Measurements from ENCODE around the gene MDM1.

MDM1 gene

GRCh38 chr12:68280240-68280639, 51.9 kb downstream of the MDM1 start:
- DNase-seq (ENCODE audit: low read depth in 1 of 2, low spot score in 1 of 2), result no peak

DNA sequence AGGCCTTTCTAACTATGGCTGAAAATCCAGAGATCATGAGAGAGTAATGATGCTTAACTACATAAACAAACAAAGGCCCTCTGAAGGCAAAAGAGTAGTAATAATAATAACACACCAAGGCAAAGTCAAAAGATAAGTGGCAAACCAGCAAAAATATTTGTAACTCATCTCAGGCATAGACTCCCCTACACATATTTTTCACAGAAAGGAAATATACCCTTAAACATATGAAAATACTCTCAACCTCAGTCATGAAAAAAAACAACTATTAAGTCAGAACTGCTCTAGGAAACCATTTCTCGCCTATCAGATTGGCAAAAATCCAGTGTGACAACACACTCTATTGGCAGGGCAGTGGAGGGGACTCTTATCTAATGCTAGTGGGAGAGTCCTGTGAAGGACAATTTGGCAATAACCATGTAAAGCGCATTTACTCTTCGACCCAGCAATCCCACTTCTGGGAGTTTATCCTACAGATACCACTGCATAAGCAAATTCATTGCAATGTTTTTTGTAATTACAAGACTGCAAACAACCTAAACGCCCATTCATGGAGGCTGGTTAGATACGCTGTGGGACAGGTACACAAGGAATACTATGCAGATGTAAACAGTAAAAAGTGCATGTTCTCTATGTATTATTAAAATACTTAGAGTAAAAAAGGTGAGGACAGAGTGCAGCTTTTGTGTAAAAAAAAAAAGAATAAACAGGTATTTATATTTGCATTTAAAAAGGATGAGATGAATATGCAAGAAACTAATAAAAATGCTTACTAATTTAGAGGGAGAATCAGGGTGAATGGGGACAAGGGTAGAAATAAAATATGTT, 52.7 kb downstream of the MDM1 start:
- no peak for DNase-seq (ENCODE audit: low read depth in 1 of 2, low spot score in 1 of 2)

GRCh38 chr12:68276402-68276930, 55.7 kb downstream of the MDM1 start:
- DNase-seq (ENCODE audit: low read depth in 1 of 2, low spot score in 1 of 2), result no peak

GRCh38 chr12:68272732-68273131, 59.4 kb downstream of the MDM1 start:
- no peak for DNase-seq (ENCODE audit: low read depth in 1 of 2, low spot score in 1 of 2)

DNA sequence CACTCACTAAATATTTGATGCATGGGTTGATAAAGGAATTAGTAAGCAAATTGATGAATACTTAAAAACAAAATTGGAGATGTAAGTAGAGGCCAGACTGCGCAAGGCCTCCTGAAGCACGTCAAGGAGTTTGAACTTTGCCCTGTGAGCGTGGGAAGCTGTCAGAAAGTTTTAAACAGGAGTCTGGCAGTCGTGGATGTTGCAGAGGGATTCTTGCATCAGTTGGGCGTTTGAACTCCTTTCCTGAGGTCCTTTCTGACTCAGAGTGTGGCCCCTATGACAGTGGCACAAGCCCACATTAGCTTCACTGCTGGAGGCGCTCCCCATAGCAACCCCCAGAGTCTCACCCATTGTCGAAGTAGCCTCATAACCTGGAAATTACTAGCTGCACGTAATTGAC, 60.8 kb downstream of the MDM1 start:
- no peak for DNase-seq (ENCODE audit: low read depth in 1 of 2, low spot score in 1 of 2)

DNA sequence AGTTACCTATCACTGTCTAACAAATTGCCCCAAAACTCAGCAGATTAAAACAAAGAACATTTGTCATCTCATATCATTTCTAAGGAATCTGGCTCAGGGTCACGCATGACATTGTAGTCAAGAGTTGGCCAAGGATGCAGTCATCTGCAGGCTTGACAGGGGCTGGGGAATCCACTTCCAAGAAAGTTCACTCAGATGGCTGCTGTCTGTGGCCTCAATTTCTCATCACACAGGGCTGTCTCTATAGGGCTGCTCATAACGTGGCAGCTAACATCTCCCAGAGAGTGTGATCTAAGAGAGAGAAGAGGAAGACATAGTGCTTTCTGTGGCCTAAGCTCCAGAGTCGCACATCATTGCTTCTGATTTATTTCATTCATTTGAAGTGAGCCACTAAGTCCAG, 61.8 kb downstream of the MDM1 start:
- no peak for DNase-seq (ENCODE audit: low read depth in 1 of 2, low spot score in 1 of 2)

DNA sequence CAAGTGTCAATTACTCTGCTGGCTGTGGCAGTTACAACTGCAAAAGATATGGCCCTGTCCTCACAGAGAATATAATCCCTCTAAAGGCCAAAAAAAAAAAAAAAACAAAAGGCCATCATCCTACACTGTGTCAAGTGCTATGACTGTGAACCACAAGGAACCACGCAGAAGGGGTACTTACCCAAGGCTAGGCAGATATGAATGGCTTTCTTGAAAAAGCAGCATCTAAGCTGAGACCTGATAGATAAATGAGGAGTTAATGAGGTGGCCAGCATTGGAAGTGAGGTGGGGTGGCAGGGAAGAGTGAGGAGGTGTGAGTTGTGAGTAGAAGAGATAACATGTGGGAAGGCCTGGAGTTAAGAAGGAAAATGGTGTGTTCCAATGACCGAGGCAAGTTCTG, 62.4 kb downstream of the MDM1 start:
- DNase-seq (ENCODE audit: low read depth in 1 of 2, low spot score in 1 of 2), result no peak

- DNase-seq (ENCODE audit: low read depth in 1 of 2, low spot score in 1 of 2), result no peak
Observed at GRCh38 chr12:68268967-68269366, 63.2 kb downstream of the MDM1 start.

DNA sequence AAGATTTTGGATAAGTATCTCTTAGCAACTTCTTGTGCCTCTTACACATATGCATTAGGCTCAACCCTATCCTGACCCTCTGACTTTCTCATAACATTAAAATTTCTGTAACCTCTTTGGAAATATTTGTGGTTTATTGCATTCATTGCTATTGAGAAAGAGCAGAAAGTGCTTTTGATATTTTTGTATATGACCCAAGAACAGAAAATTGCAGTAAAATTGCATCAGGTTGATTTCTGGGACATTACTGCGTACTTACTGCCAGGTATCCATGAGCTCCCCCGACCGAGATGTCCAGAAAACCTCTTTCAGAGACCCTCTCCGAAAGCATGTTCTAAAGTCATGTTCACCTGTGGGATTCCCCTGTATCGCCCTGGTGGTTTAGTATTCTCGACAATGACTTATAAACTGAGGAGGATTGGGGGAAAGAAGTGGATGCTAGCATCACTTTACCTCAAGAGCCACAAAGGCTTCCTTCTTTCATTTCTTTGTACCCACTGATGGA, 64.2 kb downstream of the MDM1 start:
- no peak for DNase-seq (ENCODE audit: low read depth in 1 of 2, low spot score in 1 of 2)

GRCh38 chr12:68264857-68265256, 67.3 kb downstream of the MDM1 start:
- no peak for DNase-seq (ENCODE audit: low read depth in 1 of 2, low spot score in 1 of 2)

- no peak for DNase-seq (ENCODE audit: low read depth in 1 of 2, low spot score in 1 of 2)
Observed at GRCh38 chr12:68264158-68264855, 67.9 kb downstream of the MDM1 start.

- DNase-seq (ENCODE audit: low read depth in 1 of 2, low spot score in 1 of 2), result no peak
Observed at GRCh38 chr12:68263366-68263765, 68.8 kb downstream of the MDM1 start.

DNA sequence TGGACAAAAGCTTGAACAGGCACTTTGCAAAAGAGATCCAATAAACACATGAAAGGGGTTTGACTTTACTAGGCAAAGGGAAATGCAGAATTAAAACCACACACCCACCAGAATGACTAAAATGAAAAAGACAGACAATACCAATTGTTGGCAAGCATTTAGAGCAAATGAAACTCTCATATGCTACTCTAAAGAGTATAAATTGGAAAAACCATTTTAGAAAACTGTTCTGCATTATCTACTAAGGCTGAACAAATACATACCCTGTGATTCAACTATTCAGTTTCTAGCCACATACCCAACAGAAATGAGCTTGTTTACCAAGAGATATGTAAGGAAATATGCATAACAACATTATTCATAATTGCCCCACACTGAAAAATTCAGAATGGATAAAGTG, 70.3 kb downstream of the MDM1 start:
- no peak for DNase-seq (ENCODE audit: low read depth in 1 of 2, low spot score in 1 of 2)

- DNase-seq (ENCODE audit: low read depth in 1 of 2, low spot score in 1 of 2), result no peak
Observed at GRCh38 chr12:68260153-68260552, 72.0 kb downstream of the MDM1 start.

GRCh38 chr12:68259318-68259940, 72.7 kb downstream of the MDM1 start:
- no peak for DNase-seq (ENCODE audit: low read depth in 1 of 2, low spot score in 1 of 2)

GRCh38 chr12:68253504-68253903, 78.7 kb downstream of the MDM1 start, which contains the start of gene IL22:
IL22 (minus strand) TSS chr12:68253604; CDS start chr12:68253448, 156 bp downstream.
- DNase-seq (ENCODE audit: low read depth in 1 of 2, low spot score in 1 of 2), result no peak

DNA sequence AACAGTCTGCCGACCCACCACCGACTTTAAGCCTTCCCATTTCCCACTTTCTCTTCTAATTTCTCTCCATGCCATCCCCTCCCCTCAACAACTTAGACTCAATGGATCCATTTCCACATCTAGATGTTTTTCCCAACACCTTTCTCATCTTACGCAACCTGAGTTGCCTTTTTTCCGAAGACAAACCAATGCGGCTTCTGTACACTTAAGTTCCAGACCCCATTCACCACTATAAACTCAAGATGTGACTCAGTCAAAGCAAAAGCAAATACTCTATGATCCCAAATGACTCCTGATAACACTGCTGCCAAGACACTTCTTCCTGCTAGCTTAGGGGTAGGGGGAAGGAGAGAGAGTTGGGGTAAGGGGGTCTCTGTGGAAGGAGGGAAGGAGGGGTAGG, 80.1 kb downstream of the MDM1 start:
- DNase-seq (ENCODE audit: low read depth in 1 of 2, low spot score in 1 of 2), result no peak

DNA sequence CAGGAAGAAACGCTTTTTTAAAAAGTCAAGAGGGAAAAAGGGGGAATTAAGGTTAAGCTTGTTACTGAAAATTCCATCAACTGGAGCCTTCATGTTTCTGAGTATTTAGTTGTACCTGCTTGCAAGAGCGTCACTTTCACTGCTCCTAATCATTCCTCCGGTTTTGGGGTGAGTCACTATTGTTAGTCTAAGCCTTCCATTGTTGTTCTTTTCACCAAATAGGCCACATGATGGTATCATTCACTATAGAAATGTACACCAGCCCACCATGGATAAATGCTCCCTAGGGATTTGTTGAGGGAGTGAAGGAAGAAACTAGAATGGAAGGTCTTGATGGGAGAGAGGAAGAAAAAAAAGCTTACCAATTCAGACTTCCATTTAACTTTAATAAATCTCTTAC, 81.7 kb downstream of the MDM1 start:
- DNase-seq (ENCODE audit: low read depth in 1 of 2, low spot score in 1 of 2), result no peak

GRCh38 chr12:68247785-68248184, 84.4 kb downstream of the MDM1 start:
- no peak for DNase-seq (ENCODE audit: low read depth in 1 of 2, low spot score in 1 of 2)

DNA sequence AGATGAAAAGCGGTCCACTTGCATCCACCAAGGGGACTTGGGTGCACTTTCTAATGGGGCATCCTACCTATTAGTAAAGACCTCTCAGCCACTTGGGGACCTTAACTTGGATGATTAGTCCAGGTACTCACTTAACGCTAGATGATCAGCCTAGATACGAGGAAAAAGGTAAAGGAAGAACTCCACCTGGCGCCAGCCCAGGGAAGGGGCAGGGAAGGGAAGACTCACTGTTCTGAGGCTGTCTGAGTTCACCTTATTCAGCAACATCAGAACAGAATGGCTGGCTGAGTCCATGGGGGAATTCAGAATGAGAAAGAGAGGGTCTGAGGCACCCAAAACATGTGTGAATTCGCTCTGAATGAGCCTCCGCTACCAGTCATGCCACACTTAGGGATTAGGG, 85.8 kb downstream of the MDM1 start:
- DNase-seq (ENCODE audit: low read depth in 1 of 2, low spot score in 1 of 2), result no peak

DNA sequence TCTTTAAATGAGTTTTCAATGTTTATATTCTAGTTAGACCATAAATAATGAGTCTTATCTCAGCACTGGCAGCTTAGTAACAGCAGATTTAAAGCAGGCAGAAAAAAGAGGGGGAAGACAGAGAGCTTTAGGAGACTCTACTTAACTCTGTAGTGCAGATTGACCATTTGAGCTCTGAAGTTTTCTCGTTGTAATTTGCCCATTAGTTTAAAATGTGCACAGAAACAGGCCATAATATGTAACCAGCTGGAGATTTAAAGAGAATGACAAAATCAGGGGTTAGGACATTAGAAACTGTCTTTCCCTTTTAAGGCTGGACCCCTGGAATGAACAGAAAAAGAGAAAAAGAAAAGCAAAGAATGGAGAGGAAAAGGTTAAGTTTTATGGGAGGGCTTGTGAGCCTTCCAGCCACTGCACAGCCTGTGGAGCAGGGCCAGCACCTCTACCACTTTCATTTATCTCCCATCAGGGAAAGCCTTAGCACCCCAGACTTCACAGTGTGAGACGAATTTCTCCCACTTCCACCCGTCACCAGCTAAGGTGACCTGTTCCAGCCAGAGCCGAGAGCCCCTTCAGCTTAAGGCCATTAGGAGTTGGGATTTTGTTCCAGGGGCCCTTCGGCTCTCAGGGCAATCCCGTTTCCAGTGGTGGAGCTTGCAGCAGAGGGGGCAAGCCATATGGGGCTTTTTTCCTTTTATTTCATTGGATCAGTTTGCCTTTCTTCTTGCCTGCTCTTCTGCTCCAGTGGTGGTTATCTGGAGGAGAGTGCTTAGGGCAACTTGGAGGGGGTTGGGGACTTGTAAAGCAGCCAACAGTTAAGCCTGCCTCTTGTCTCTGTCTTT, 86.8 kb downstream of the MDM1 start:
- DNase-seq (ENCODE audit: low read depth in 1 of 2, low spot score in 1 of 2), result no peak

All from activated T-helper 1 cell treated with anti-CD3 and anti-CD28 coated beads, Interleukin-2, amount 50 U/mL, for 16 hours (primary cell).